Right lobe of liver (tissue), 6 donors: ENCODE results near the gene MOB2. TPM values are rescaled to one million over a fixed set of nuclear protein-coding genes. Genes with fewer than 3 reads are reported as not detected.

ENCODE experiments used
- ATAC-seq, 4 donors: fragments of 200-7000 bp; cut with Tn5 transposase; one replicate each; pipeline ENCODE4 v1.9.1; 2020; ENCODE audit warnings: mild to moderate bottlenecking in 4 of 4, moderate library complexity in 4 of 4
- DNase-seq, 3 donors: peaks; one replicate each; pipeline ENCODE4 v3.0.0-alpha.2; 2020
- H3K27ac ChIP-seq, 3 donors: fragments of 200-600 bp; one replicate each; pipeline ENCODE4 v1.8.0; 2022
- H3K27me3 ChIP-seq, 2 donors: fragments of 200-600 bp; one replicate each; pipeline ENCODE4 v1.8.0; 2022
- H3K36me3 ChIP-seq, 4 donors: fragments of 200-600 bp; sonication (generic) in 1 of 4; one replicate each; pipeline versions ENCODE4 v1.5.1 to v1.8.0; 2017 to 2022; ENCODE audit warnings: control low read depth in 1 of 4
- H3K4me1 ChIP-seq, 4 donors: fragments of 200-600 bp; sonication (generic) in 1 of 4; one replicate each; pipeline versions ENCODE4 v1.5.1 to v1.8.0; 2017 to 2022; ENCODE audit warnings: control low read depth in 1 of 4
- H3K4me3 ChIP-seq, 3 donors: fragments of 200-600 bp; one replicate each; pipeline ENCODE4 v1.8.0; 2022
- H3K9me3 ChIP-seq, 4 donors: fragments of 200-600 bp; sonication (generic) in 1 of 4; one replicate each; pipeline versions ENCODE4 v1.5.1 to v1.8.0; 2017 to 2022; ENCODE audit warnings: control low read depth in 1 of 4
- POLR2A ChIP-seq: fragments of 450-650 bp; IDR thresholded peaks from one replicate; pipeline ENCODE4 v1.6.1; 2017; ENCODE audit warnings: antibody characterized with exemption, mild to moderate bottlenecking
- WGBS: methylation state at CpG from one replicate; pipeline ENCODE4 v1.1.6; 2018; ENCODE audit warnings: low coverage, low lambda C conversion rate; ENCODE audit not compliant: insufficient coverage; ENCODE audit errors: missing lambda C conversion rate; 5-methylcytosine and 5-hydroxymethylcytosine counted together
- intact Hi-C, 2 donors: fragments of 100-400 bp; cut with DNase I; formaldehyde crosslinking; loops; one replicate each; pipeline versions ENCODE4 v1.11.2 to v1.14.1; 2022
- total RNA-seq, 6 experiments: library from RNA; depleted of rRNA in 2 of 6; stranded (reverse); fragments of >200 nt in 2 of 6; fragmentation: NEBNext Ultra II Directional in 3 of 6; extraction: Animal tissue kit (Norgen Biotek cat#: 25700) in 3 of 6; gene quantifications; one replicate each; pipeline versions ENCODE4 v1.1.0 to v1.2.4, GENCODE V29; 2016 to 2023
- TF ChIP-seq, protein P1 (sequence below), 4 donors: fragments of 200-600 bp in 3 of 4; fragments of 450-650 bp in 1 of 4; IDR thresholded peaks; one replicate each; pipeline versions ENCODE4 v1.5.1 to v1.8.0; 2016 to 2022; ENCODE audit warnings: antibody characterized with exemption in 4 of 4, mild to moderate bottlenecking in 2 of 4
- donor health status: DM: no; HTN: yes; CAD: no.
- donor health status: DM: no; HTN: no; CAD: no.
- donor health status: DM: no; HTN: no; CAD: no.
- donor health status: DM: no; HTN: yes; CAD: no.
- donor health status: DM: no; HTN: yes; CAD: no.

MOB2 gene
- total RNA-seq, 6 experiments from 2014 or later = 8.5 to 17.0 (median 14.1) TPM

DNA sequence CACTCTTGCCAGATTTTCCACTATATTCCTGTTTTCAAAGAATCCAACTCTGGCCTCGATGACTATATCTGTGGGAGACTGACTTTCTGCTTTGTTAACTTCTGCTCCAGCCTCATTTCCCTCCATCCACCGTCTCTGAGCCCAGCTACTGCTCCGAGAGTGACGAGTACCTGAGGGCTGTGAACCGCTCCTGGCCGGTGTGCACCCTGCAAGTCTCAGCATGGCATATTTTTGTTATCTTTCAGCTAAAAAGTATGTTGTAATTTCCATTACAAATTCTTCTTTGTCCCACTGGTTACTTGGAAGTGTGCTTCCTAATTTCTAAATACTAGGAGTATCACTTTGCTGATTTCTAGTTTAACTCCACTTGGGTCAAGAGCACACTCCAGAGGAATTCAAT lies 36.5 kb upstream of the MOB2 start:
- intact Hi-C loops = no loop called here
- DNase-seq (no peak), ATAC-seq (no peak)
- no peak overlapping the region for H3K27ac ChIP-seq
- no peaks in the 10 kb centered on the region for H3K36me3 ChIP-seq
- 88% methylated on average over 6 of the region's 6 CpGs for WGBS
- H3K9me3 ChIP-seq = no peaks in the 10 kb centered on the region
- H3K27me3 ChIP-seq = no peaks in the 10 kb centered on the region
- TF ChIP-seq, protein P1, sequence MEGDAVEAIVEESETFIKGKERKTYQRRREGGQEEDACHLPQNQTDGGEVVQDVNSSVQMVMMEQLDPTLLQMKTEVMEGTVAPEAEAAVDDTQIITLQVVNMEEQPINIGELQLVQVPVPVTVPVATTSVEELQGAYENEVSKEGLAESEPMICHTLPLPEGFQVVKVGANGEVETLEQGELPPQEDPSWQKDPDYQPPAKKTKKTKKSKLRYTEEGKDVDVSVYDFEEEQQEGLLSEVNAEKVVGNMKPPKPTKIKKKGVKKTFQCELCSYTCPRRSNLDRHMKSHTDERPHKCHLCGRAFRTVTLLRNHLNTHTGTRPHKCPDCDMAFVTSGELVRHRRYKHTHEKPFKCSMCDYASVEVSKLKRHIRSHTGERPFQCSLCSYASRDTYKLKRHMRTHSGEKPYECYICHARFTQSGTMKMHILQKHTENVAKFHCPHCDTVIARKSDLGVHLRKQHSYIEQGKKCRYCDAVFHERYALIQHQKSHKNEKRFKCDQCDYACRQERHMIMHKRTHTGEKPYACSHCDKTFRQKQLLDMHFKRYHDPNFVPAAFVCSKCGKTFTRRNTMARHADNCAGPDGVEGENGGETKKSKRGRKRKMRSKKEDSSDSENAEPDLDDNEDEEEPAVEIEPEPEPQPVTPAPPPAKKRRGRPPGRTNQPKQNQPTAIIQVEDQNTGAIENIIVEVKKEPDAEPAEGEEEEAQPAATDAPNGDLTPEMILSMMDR (IDR thresholded peaks at IDR 0.05) = no peak
- no peak for TF ChIP-seq POLR2A
- no peaks in the 10 kb centered on the region for H3K4me1 ChIP-seq
- H3K4me3 ChIP-seq = no peak overlapping the region

DNA sequence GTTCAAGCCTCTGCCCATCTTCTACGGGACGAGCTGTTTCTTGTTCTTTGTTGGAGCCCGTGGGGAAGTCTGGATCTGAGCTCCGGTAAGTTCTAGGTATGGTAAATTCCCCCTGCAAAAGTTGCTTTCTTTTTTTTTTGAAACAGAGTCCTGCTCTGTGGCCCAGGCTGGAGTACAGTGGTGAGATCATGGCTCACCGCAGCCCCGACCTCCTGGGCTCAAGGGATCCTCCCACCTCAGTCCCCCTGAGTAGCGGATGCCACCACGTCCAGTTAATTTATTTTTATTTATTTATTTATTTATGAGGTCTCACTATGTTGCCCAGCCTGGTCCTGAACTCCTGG lies 35.5 kb upstream of the MOB2 start:
- intact Hi-C loops = no loop called here
- Histone ChIP-seq H3K36me3 (no peaks in the 10 kb centered on the region), H3K4me1 (no peaks in the 10 kb centered on the region), H3K9me3 (no peaks in the 10 kb centered on the region), H3K4me3 (no peak overlapping the region), H3K27me3 (no peaks in the 10 kb centered on the region), H3K27ac (no peak overlapping the region)
- no peak for DNase-seq
- WGBS = 96% methylated on average over 7 of the region's 8 CpGs
- TF ChIP-seq POLR2A = no peak
- TF ChIP-seq, protein P1 (IDR thresholded peaks at IDR 0.05) = no peak
- ATAC-seq = no peak

DNA sequence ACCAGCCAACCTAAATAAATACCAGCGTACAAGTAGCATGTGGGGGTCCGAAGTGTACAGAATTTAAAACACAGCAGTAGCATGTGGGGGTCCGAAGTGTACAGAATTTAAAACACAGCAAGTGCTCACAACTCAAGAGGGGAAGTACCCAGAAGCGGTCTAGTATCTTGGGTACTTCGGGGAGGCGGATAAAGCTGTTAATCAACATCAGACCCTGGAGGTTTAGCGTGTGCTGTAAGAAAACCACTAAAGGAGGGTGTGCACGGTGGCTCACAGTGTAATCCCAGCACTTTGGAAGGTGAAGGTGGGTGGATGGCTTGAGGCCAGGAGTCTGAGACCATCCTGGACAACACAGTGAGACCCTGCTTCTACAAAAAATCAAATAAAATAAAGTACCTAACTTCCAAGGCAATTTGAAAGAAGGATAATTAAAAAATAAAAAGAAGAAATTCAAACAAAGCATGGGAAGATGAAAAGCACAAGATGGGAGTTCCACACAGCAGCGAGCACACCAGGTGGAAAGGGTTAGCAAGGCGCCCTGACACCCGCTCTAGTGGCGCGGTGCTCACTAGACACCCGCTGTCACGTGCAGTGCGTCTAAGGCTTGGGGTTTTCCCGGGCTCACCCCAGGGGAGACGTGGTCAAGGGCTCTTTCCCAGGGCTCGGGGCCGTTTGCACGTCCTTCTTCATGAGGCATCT lies 35.0 kb upstream of the MOB2 start:
- intact Hi-C loops = no loop called here

DNA sequence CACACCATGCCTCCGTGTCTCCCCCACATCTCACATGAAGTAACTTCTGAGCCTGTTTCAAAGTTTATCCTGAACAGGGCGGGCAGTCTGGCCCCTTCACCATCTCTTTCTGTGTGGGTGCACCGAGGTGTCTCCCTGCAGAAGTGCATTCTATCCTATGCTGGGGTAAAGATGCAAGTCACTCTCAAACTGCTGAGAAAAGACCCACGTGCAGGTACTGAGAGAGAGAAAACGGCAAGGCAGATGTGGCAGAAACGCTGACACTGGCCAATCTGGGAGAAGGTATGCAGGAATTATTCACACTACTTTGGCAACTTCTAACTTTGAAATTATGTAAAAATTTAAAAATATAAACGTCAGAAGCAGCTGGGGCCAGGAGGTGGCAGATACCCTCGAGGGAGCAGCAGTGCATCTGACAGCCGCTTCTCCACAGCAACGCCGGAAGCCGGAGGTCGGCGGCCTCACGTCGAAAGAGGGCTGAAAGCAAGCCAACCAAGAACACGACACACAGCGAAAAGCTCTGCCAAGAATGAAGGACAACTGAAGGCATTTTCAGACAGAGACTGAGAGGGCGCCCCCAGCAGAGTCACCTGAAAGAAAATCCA lies 34.2 kb upstream of the MOB2 start:
- peak in 3 of 4 donors; percentile 16 to 42 (median 39) for ATAC-seq
- Histone ChIP-seq H3K27ac (no peak overlapping the region), H3K27me3 (no peaks in the 10 kb centered on the region), H3K4me1 (no peaks in the 10 kb centered on the region), H3K36me3 (no peaks in the 10 kb centered on the region), H3K4me3 (no peak overlapping the region), H3K9me3 (no peaks in the 10 kb centered on the region)
- 35% methylated on average over 18 of the region's 19 CpGs for WGBS
- no peak for TF ChIP-seq POLR2A
- TF ChIP-seq, protein P1 (IDR thresholded peaks at IDR 0.05) = no peak
- intact Hi-C loops = no loop called here
- no peak for DNase-seq

More for the DNA sequence above, 35.0 kb upstream of the MOB2 start:
- no peaks in the 10 kb centered on the region for H3K36me3 ChIP-seq
- ATAC-seq (no peak), DNase-seq (no peak)
- H3K4me1 ChIP-seq = no peaks in the 10 kb centered on the region
- no peak overlapping the region for H3K4me3 ChIP-seq
- TF ChIP-seq, protein P1 (IDR thresholded peaks at IDR 0.05) = no peak
- no peak for TF ChIP-seq POLR2A
- no peak overlapping the region for H3K27ac ChIP-seq
- no peaks in the 10 kb centered on the region for H3K9me3 ChIP-seq
- 70% methylated on average over 4 of the region's 21 CpGs for WGBS
- H3K27me3 ChIP-seq = no peaks in the 10 kb centered on the region
